ACHN (cell line): ENCODE measurements around the gene ZNF697.
"Not testable (repeated sequence)": the region's sequence is repeated elsewhere in the genome, so short reads cannot be mapped to it uniquely, and the experiment has no call there.

Experiments used
- DNase-seq: peaks from one replicate; pipeline ENCODE4 v3.0.0-alpha.2; 2015
- in situ Hi-C: cut with HindIII; loops from 2 replicates; pipeline ENCODE4 v1.10.0; 2017; ENCODE audit warnings: low sequenced_read_pairs, low pct_ligation_motif_present, low pct_unique_long_range_greater_than_20kb

The ZNF697 gene

DNA sequence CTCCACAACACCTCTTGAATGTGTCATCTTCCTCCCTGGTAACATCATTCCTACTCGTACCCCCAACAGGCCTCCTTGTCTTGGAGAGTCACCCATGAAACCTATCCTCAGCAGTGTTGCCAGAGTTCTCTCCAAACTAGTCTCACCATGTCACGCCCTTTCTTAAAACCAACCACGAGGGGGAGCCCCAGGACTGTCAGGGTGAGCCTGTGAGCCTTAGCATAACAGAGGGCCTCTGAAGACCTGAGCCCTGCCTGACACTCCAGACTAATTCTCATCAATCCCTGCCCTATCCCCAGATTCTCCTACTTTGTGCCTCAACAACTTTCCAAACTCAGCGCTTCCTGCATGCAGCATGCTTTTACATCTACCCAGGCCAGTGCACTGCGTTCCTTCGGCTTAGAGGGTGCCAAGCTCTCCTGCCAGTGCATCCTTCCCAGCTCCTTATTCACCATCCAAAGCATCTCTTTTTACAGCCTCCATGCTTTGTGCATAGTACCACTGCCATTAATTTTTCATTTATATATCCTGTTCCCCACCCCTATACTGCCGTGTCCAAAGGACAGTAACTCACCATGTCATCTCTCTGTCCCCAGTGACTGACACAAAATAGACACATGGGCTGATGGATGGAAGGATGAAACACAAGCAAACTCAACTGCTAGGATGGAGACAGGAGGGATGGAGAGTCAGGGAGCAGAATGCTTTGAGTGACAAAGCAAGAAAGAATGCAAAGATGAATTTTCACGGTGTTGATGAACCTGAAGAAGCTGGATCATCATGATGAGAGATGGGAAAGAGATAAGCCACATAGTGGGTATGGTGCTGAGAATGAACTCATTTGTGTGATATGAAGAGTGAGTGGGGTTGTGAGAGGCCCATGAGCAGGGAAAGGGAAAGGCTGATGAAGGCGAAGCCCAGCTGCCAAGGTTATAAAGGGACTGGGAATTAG is 34.0 kb downstream of the ZNF697 start:
- in situ Hi-C loops, result no loop called here
- peak; percentile 75 for DNase-seq

DNA sequence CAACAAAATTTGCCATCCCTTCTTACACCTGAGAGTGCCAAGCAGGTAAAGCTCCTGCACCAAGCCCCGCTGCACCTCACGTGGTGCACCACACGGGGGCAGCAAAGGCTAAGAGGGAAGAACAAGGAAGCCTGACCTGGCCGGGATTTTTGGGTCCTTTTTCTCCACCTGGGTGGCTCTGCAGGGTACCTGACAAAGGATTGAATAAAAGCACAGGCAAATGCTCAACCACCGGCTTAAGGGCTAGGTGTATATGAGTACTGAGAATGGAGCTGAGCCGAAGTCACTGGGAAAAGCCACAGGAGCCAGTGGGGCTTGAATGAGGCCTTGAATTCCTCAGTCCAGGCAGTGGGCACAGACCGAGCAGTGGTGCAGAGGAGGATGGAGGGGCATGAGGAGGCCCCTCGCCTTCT is 36.4 kb downstream of the ZNF697 start:
- peak; percentile 62 for DNase-seq
- in situ Hi-C loops, result no loop called here

DNA sequence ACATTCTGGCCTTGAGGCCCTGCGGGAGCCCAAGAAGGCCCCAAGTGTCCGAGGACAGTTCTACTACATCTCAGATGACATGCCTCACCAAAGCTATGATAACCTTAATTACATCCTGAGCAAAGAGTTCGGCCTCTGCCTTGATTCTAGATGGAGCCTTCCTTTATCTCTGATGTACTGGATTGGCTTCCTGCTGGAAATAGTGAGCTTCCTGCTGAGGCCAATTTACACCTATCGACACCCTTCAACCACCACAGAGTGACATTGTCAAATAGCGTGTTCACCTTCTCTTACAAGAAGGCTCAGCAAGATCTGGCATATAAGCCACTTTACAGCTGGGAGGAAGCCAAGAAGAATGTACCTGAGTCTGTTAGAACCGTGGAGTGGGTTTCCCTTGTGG is 39.2 kb downstream of the ZNF697 start:
- in situ Hi-C loops, DNase-seq: not testable (repeated sequence)

DNA sequence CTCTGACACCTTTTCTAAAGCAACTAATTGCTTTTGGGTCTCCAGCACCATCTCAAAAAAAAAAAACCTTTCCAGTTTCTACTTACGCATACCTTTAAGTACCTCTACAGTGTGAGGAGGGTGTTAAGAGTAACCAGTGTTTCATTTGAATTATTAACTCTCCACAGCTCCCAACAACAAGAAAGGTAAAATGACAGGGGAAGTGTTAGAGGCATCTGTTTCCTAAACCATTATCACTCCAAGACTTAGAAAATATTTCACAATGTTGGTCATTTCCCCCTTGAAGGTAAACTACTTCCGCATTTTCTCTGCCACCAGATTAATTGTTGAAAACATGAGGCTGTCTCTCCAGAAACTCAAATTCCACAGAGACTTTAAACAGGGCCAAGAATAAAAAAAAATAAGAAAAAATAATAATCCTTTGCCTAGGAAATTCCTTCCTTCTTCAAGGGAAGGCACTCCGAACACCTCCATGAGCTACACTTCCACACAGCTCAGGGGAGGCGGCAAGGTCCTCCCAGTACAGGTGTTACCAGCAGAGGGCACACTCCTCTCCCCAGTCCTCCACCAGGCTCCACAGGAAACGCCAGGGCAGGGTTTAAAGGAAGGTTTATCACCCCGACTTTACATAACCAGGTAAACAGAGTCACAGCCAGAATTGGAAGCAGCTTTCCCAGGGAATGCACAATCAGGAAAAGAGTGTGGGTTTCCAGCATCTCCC is 40.8 kb downstream of the ZNF697 start:
- in situ Hi-C loops, DNase-seq: not testable (repeated sequence)

DNA sequence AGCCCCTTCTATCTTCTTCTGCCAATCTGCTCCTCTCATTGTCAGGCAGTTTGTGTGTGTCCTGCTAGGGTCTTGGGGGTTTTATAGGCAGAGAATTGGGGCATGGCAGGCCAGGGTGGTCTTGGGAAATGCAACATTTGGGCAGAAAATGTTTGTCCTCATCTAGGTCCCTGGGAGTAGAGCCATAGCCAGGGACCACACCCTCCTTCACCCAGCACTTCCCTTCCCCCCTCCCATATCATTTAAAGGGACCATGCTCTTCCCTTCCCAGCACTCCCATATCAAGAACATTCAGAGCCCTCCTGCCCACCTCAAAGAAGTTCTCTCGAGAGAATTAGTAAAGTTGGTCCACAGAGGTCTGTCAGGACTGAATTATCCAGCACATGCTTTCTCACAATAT is 41.7 kb downstream of the ZNF697 start:
- in situ Hi-C loops, result no loop called here
- no peak for DNase-seq

DNA sequence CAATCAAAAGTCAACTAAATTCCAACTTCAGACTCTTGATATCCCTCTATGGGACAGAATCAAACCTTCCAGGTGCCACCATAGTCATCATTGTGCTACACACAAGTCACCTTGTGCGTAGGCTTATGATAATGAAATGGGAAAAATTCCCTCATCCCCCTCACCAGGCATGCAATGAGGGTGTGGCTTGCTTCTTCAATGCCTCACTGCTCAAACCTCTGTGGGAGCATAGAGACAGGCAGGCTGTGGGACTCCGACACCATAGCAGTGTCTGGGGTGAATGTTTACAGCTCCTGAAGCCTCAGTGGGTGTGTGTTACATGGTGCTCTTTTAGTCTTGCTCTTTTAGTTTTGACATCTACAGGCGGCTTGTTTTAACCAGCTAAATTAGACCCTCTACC is 42.4 kb downstream of the ZNF697 start:
- in situ Hi-C loops, result no loop called here
- no peak for DNase-seq

DNA sequence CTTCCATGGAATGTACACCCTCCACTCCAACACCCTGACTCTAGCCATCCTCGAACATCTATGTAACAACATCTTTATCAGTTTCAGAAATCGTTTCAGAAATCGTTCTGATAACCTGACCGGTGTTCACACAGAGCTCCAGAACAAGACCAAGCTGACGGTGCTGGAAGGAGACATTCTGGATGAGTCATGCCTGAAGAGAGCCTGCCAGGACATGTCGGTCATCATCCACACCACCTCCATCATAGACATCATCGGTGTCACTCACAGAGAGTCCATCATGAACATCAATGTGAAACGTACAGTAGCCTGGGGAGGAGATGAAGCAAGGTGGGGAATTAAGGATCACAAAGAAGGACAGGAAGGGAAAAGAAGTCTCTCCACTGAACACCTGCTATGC is 43.0 kb downstream of the ZNF697 start:
- in situ Hi-C loops, DNase-seq: not testable (repeated sequence)

DNA sequence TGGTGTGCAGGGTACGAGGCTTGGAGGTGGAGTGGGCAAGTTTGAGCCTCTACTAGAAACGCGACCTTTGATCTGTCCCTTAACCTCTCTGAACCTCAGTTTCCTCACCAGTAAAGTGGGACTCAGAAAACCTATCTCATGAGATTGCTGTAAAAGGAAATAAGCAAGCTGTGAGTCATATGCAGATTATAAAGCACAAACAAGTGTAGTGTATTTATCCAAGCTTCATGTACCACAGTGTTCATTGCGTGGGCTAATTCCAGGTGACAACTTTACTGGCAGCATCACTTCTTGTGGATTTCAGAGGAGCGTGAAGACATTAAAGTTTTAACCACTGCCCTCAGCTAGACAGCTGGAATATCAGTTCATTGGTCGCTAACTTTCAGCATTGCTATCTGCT is 44.4 kb downstream of the ZNF697 start:
- in situ Hi-C loops, result no loop called here
- DNase-seq, result no peak

DNA sequence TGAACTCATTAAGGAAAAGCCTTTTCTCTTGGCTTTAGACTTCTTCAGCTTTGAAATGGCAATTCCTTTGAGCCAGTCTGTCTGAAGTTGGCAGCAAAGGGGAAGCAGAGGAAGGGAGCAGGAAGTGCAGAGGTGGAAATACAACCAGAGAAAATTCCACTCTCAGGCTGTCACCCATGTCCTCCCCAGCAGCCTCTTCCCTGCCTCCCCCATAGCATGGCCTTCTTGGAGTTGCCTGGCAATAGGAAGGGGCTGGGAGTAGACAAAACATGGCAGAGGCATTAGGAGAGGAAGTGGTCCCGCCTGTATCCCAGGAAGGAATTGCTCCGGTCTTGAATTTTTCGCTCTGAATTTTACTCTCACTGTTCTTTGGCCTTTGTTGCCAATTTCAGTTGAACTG is 44.8 kb downstream of the ZNF697 start:
- DNase-seq, in situ Hi-C loops: not testable (repeated sequence)

DNA sequence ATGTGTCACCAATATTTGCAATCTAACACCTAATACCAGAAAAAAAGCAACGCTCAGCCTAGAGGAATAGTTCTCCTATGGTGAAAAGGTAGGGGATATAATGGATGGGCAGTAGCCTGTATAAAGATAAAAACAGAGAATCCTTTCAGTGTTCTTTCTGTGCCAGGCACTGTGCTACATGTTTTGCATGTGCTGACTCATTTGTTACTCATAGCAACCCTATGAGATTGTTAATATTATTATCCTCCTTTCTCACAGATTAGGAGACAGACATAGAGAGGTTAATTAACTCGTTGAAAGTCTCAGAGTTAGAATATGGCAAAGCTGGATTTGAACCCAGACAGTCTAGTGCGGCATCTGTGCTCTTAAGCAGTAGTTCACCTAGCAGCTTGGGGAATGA is 45.3 kb downstream of the ZNF697 start:
- in situ Hi-C loops, DNase-seq: not testable (repeated sequence)

DNA sequence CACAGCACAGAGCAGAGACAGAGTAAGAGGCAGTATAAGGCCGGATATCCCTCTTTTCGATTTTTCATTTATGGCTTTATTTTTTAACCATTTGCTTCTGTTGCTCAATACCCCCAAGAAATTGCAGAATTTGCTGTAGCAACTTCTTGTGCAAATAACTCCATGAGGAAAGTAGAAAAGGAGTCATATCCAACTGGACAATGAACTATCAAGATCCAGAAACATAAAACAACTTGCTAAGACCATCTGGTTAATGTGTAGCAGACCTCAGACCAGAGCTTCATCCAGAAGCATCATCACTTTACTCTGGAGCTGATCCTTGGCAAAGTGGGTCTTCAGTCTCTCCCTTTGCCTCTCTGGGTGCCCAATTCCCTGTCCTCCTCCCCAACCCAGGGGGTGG is 45.9 kb downstream of the ZNF697 start:
- in situ Hi-C loops, result no loop called here
- DNase-seq, result no peak

DNA sequence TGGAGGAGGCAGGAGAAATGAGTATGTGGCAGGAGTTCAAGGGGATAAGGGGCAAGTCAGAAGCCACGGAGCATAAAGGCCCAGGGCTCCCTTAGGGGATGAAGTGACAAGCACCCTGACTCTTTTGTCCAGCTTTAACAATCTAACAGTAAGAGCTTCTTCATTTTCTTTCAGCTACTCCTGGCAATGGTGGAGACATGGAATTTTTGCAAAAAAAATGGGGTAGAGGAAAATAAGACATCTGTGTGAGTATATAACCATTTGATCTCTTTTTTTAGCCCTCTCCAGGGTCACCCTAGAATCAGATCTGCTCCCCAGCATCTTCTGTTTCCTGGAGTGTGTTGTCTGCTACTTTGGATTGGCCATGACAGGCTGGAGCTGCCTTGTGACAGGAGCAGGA is 47.1 kb downstream of the ZNF697 start:
- in situ Hi-C loops, result no loop called here
- no peak for DNase-seq

DNA sequence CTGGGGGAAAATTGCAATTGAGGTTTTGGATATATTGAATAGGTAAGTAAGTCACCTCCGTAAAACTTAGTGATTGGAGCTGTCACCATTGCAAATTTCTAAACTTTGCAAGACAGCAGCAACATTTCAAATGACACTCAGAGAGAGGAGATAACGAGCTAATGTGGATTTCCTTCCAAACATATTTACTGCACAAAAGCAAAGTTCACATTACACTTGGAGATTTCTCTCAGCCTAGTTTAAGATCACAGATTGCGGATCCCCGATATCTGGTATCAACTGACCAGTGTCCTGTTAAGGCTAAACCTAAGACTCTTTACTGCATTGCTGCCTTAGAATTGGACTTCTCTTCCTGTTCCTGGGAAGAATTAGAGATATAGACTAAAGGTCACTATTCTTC is 47.5 kb downstream of the ZNF697 start:
- in situ Hi-C loops, result no loop called here
- DNase-seq, result no peak

DNA sequence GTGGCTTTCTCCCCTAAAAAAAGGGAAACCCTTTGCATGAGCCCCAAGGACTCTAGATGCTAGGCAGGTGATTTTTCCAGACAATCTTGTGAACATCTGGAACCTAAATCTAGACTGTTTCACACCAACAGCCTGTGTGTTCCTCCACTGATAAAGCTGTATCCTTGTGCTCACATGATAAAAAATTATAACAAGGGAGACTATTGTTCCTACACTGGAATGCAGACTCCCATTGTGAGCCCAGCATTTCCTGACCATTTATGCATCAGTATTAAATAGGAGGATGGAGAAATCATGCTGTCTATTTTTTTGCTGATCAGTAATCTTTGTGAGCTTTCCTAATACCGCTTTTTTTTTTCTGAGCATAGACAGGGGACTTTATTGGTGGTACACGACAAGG is 52.5 kb downstream of the ZNF697 start:
- no peak for DNase-seq
- in situ Hi-C loops, result no loop called here

DNA sequence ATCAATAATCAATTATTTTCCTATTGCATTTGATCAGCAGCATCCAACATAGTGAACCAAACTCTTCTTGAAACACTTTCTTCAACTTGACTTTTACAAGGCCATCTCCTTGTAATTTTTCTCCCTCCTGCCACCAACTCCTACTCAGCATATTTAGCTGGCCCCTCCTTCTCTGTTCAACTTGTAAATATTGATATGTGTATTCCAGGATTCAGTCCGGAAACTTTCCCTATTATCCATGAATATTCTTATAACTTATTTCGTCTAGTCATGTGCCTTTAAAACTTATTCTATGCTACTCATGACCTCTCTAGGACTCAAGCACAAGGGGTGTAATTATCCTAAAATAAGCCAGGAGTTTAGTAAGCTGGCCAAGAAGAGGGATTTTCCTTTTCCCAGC is 52.9 kb downstream of the ZNF697 start:
- in situ Hi-C loops, result no loop called here
- no peak for DNase-seq

DNA sequence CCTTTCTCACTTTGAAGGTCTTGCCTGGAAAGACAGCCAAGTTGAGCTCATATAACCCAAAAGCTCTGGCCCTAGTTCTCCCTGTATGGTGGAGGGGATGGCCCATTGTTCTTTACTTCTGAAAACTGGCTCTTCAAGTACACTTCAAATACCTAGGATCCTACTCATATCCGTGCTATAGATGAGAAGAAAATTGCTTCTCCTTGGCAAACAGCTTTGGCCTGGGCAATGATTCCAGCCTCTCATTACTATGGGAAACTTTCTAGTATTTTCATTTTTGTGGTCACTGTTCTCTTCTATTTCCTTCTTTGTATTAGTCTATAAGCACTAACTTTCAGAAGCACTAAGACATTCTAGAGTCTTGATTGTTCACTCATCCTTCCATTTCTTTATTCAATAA is 53.7 kb downstream of the ZNF697 start:
- DNase-seq, result no peak
- in situ Hi-C loops, result no loop called here

DNA sequence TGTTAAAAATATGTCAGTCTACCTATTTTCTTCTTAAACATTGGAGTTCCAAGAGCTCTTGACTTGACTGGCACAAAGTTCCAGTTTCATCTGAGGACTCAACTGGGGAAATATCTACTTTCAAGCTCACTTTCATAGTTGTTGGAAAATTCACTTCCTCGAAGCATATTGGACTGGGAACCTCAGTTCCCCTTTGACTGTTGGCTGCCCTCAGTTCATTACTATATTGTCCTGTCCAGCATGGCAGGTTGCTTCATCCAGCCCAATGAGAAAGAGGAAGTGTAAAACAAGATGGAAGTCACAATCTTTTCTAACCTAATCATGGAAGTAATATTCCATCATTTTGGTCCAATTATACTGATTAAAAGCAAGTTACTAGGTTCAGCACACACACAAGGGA is 54.3 kb downstream of the ZNF697 start:
- in situ Hi-C loops, result no loop called here
- no peak for DNase-seq

DNA sequence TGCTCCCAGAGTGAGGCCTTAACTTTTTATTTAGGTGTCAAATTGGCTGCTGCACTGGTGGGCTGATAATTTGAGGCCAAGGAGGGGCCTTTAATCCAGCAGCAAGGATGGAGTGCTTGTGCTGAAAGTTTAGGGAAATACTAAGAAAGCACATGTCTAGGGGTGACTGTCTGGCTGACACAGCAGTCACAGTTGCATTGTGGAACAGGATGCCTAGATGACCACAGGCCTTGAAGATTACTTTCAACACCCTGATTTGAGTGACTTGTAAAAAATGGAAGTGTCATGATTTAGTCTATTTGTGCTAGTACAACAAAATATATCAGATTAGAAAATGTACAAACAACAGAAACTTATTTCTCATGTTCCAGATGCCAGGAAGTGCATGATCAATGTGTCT is 57.7 kb downstream of the ZNF697 start:
- in situ Hi-C loops, result no loop called here
- no peak for DNase-seq

DNA sequence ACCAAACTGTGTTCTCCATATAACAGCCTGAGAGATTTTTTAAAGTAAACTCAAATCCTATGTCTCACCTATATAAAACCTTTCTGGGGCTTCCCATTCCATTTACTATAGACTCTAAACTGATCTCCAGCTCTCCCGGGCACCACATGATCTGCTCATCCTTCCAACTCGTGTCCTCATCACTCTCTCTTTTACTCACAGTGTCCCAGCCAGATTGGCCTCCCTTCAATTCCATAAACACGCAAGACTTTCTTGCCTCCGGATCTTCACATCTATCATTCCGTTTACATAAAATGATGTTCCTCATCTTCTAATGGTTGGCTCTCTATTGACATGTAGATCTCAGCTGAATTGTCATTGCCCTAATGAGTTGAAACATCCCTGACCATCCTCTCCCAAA is 59.4 kb downstream of the ZNF697 start:
- in situ Hi-C loops, result no loop called here
- no peak for DNase-seq

DNA sequence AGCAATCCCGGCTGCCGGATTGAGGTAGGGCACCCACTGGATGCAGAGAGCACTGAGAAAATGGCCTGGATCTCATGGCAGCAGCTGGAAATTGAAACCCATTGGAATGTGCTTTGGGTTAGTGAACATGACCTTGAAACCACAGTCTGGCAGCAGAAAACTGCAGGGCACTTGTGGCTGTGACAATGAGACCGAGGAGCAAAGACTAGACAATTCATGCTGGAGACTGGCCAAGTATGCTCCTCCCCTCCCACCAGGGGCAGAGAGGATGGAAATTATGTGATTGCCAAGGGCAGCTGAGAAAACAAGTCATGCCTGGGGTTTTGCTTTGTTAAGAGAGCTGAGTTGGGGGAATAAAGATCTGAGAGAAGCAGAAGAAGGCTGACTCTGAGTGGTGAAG is 60.7 kb downstream of the ZNF697 start:
- in situ Hi-C loops, result no loop called here
- DNase-seq, result no peak
